ENCODE results near the gene TOX2. TPM values are rescaled to one million over a fixed set of nuclear protein-coding genes. Genes with fewer than 3 reads are reported as not detected.

Gene TOX2
- total RNA-seq, 1 donor from 2014 or later, result 24.3 TPM

- ATAC-seq, result no peak
- DNase-seq, result no peak
- H3K9me3 ChIP-seq, result no peaks in the 10 kb centered on the region
- TF ChIP-seq, protein P1, sequence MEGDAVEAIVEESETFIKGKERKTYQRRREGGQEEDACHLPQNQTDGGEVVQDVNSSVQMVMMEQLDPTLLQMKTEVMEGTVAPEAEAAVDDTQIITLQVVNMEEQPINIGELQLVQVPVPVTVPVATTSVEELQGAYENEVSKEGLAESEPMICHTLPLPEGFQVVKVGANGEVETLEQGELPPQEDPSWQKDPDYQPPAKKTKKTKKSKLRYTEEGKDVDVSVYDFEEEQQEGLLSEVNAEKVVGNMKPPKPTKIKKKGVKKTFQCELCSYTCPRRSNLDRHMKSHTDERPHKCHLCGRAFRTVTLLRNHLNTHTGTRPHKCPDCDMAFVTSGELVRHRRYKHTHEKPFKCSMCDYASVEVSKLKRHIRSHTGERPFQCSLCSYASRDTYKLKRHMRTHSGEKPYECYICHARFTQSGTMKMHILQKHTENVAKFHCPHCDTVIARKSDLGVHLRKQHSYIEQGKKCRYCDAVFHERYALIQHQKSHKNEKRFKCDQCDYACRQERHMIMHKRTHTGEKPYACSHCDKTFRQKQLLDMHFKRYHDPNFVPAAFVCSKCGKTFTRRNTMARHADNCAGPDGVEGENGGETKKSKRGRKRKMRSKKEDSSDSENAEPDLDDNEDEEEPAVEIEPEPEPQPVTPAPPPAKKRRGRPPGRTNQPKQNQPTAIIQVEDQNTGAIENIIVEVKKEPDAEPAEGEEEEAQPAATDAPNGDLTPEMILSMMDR (IDR thresholded peaks at IDR 0.05), result no peak
- H3K27ac ChIP-seq, result no peak overlapping the region
- no peaks in the 10 kb centered on the region for H3K4me1 ChIP-seq
- H3K36me3 ChIP-seq, result no peaks in the 10 kb centered on the region
- intact Hi-C loops (cut with DNase I), result loop anchor here (5.0 kb wide), 1 partner anchor 76 kb away; no protein-coding TSS in a partner anchor
- H3K4me3 ChIP-seq, result no peak overlapping the region
- H3K27me3 ChIP-seq, result peaks cover 20% of the 10 kb centered on the region
These were observed 201.4 kb downstream of the TOX2 start for GRCh38 chr20:44115762-44116644.

- no peak overlapping the region for H3K4me3 ChIP-seq
- intact Hi-C loops (cut with DNase I), result loop anchor here (5.0 kb wide), 1 partner anchor 75 kb away; no protein-coding TSS in a partner anchor
- no peak overlapping the region for H3K27ac ChIP-seq
- no peak for DNase-seq
- no peaks in the 10 kb centered on the region for H3K4me1 ChIP-seq
- peaks cover 20% of the 10 kb centered on the region for H3K27me3 ChIP-seq
- no peaks in the 10 kb centered on the region for H3K36me3 ChIP-seq
- ATAC-seq, result no peak
- TF ChIP-seq, protein P1 (IDR thresholded peaks at IDR 0.05), result no peak
- H3K9me3 ChIP-seq, result no peaks in the 10 kb centered on the region
These were observed 202.9 kb downstream of the TOX2 start for GRCh38 chr20:44117296-44118184.

DNA sequence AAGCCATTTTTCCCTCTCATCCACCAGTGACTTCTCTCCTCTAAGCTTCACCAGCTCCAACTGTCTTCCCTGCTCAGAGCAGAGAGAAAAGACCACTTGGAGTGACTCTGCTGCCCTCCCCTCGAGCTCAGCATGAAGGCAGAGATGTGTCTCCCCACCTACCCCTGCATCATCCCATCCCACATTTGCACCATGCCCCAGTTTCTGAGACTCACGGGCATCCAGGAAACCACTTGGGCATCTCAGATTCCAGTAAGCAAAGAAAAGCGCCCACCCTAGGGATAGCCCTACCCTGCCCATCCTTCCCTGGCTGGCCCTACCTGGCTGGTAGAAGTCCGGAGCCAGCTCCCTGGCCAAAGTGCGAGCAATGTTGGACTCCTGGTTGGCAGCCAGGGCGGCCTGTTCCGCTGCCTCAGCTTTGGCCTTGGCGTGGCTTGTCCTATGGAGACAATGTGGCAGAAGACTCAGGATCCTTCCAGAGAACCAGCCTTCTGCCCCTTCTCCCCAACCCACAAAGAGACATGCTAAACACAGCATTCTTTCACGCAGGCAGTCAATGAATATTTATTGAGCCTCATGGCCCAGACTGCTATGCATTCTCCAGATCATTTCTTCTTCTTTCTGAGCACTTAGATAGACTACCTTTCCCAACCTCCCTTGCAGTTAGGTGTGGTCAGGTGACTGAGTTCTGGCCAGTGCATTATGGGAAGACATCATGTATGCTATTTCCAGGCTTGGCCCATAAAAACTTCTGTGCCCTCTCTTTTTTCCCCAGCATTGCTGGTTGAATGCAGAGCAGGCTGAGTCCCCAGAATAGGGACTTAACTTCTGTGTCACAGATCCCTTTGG is 203.8 kb downstream of the TOX2 start:
- Histone ChIP-seq H3K9me3 (no peaks in the 10 kb centered on the region), H3K27me3 (peaks cover 20% of the 10 kb centered on the region), H3K36me3 (no peaks in the 10 kb centered on the region), H3K4me1 (no peaks in the 10 kb centered on the region), H3K27ac (no peak overlapping the region), H3K4me3 (no peak overlapping the region)
- TF ChIP-seq, protein P1 (IDR thresholded peaks at IDR 0.05), result no peak
- no peak for DNase-seq
- no peak for ATAC-seq
- intact Hi-C loops (cut with DNase I), result loop anchor here (5.0 kb wide), 1 partner anchor 74 kb away; no protein-coding TSS in a partner anchor

Other genes starting within 250 kb of the TOX2 start
- gene MYBL2, start 247.7 kb upstream of the TOX2 start, total RNA-seq, result 1.0 TPM
- gene GTSF1L, start 187.8 kb upstream of the TOX2 start, total RNA-seq, result not detected

Measured in upper lobe of right lung (tissue), 1 donor.